ENCODE data around the gene EPM2AIP1.

The EPM2AIP1 gene

GRCh38 chr3:36943601-36944000 lies 49.3 kb downstream of the EPM2AIP1 start:
- Histone ChIP-seq H3K4me3 (ENCODE audit: severe bottlenecking) (peak overlapping the region; percentile 45), H3K27ac (ENCODE audit: poor library complexity, severe bottlenecking) (no peak overlapping the region), H3K27me3 (ENCODE audit: insufficient read depth, poor library complexity, severe bottlenecking) (no peaks in the 10 kb centered on the region), H3K36me3 (ENCODE audit: low read depth) (no peaks in the 10 kb centered on the region), H3K4me1 (ENCODE audit: insufficient read depth, poor library complexity, severe bottlenecking) (no peaks in the 10 kb centered on the region), H3K9me3 (ENCODE audit: severe bottlenecking) (peaks cover 4% of the 10 kb centered on the region)
- TF ChIP-seq CTCF (IDR thresholded peaks at IDR 0.05; ENCODE audit: poor library complexity, severe bottlenecking) = no peak
- ATAC-seq (ENCODE audit: low read depth) (no peak), DNase-seq (ENCODE audit: low spot score) (no peak)

- no peak for ATAC-seq (ENCODE audit: low read depth)
- no peak for TF ChIP-seq CTCF (IDR thresholded peaks at IDR 0.05; ENCODE audit: poor library complexity, severe bottlenecking)
- Histone ChIP-seq H3K9me3 (ENCODE audit: severe bottlenecking) (peaks cover 4% of the 10 kb centered on the region), H3K27ac (ENCODE audit: poor library complexity, severe bottlenecking) (no peak overlapping the region), H3K27me3 (ENCODE audit: insufficient read depth, poor library complexity, severe bottlenecking) (no peaks in the 10 kb centered on the region), H3K4me3 (ENCODE audit: severe bottlenecking) (no peak overlapping the region), H3K4me1 (ENCODE audit: insufficient read depth, poor library complexity, severe bottlenecking) (no peaks in the 10 kb centered on the region), H3K36me3 (ENCODE audit: low read depth) (no peaks in the 10 kb centered on the region)
- DNase-seq (ENCODE audit: low spot score) = no peak
Observed at GRCh38 chr3:36942638-36943248, 50.2 kb downstream of the EPM2AIP1 start.

GRCh38 chr3:36941658-36942057 lies 51.3 kb downstream of the EPM2AIP1 start:
- no peak for DNase-seq (ENCODE audit: low spot score)
- Histone ChIP-seq H3K27ac (ENCODE audit: poor library complexity, severe bottlenecking) (no peak overlapping the region), H3K9me3 (ENCODE audit: severe bottlenecking) (no peaks in the 10 kb centered on the region), H3K27me3 (ENCODE audit: insufficient read depth, poor library complexity, severe bottlenecking) (no peaks in the 10 kb centered on the region), H3K4me1 (ENCODE audit: insufficient read depth, poor library complexity, severe bottlenecking) (no peaks in the 10 kb centered on the region), H3K36me3 (ENCODE audit: low read depth) (no peaks in the 10 kb centered on the region), H3K4me3 (ENCODE audit: severe bottlenecking) (no peak overlapping the region)
- ATAC-seq (ENCODE audit: low read depth) = no peak
- TF ChIP-seq CTCF (IDR thresholded peaks at IDR 0.05; ENCODE audit: poor library complexity, severe bottlenecking) = no peak

- H3K9me3 ChIP-seq (ENCODE audit: severe bottlenecking) = no peaks in the 10 kb centered on the region
- H3K27me3 ChIP-seq (ENCODE audit: insufficient read depth, poor library complexity, severe bottlenecking) = no peaks in the 10 kb centered on the region
- no peak for ATAC-seq (ENCODE audit: low read depth)
- no peaks in the 10 kb centered on the region for H3K4me1 ChIP-seq (ENCODE audit: insufficient read depth, poor library complexity, severe bottlenecking)
- no peak overlapping the region for H3K4me3 ChIP-seq (ENCODE audit: severe bottlenecking)
- DNase-seq (ENCODE audit: low spot score) = no peak
- H3K27ac ChIP-seq (ENCODE audit: poor library complexity, severe bottlenecking) = no peak overlapping the region
- no peak for TF ChIP-seq CTCF (IDR thresholded peaks at IDR 0.05; ENCODE audit: poor library complexity, severe bottlenecking)
- H3K36me3 ChIP-seq (ENCODE audit: low read depth) = no peaks in the 10 kb centered on the region
Observed at GRCh38 chr3:36941162-36941561, 51.8 kb downstream of the EPM2AIP1 start.

GRCh38 chr3:36937492-36937891 lies 55.4 kb downstream of the EPM2AIP1 start:
- no peak for DNase-seq (ENCODE audit: low spot score)
- TF ChIP-seq CTCF (IDR thresholded peaks at IDR 0.05; ENCODE audit: poor library complexity, severe bottlenecking) = no peak

More at GRCh38 chr3:36937492-36937891, 55.4 kb downstream of the EPM2AIP1 start:
- H3K4me1 ChIP-seq (ENCODE audit: insufficient read depth, poor library complexity, severe bottlenecking) = peaks cover 6% of the 10 kb centered on the region
- H3K9me3 ChIP-seq (ENCODE audit: severe bottlenecking) = no peaks in the 10 kb centered on the region
- no peak overlapping the region for H3K27ac ChIP-seq (ENCODE audit: poor library complexity, severe bottlenecking)
- H3K27me3 ChIP-seq (ENCODE audit: insufficient read depth, poor library complexity, severe bottlenecking) = no peaks in the 10 kb centered on the region
- H3K4me3 ChIP-seq (ENCODE audit: severe bottlenecking) = no peak overlapping the region
- peak; percentile 44; the same call in 1 of the 3 replicates for ATAC-seq (ENCODE audit: low read depth)
- no peaks in the 10 kb centered on the region for H3K36me3 ChIP-seq (ENCODE audit: low read depth)

All from RWPE2 (cell line).